ENCODE data around the gene CPLANE2.
A peak's percentile ranks its signal among the peaks of the same experiment; 100 is the strongest.

The CPLANE2 gene

GRCh38 chr1:16236511-16237342 is at the start of gene CPLANE2:
Gene CPLANE2 (minus strand): TSS chr1:16237183. CDS start chr1:16236742, 441 bp downstream.
- peak within 1 kb of the TSS; percentile 69 for H3K4me3 ChIP-seq (ENCODE audit: low read depth, low read length)
- 0 out of 2 replicates have a peak, but pooled peaks have one; percentile 4 for TF ChIP-seq CTCF (IDR thresholded peaks at IDR 0.05; ENCODE audit: control insufficient read depth, extremely low read depth, insufficient read depth)
- peak; percentile 66 for DNase-seq (ENCODE audit: low read depth)

GRCh38 chr1:16286122-16286521 is 49.1 kb upstream of the CPLANE2 start:
- H3K4me3 ChIP-seq (ENCODE audit: low read depth, low read length), result no peak overlapping the region
- no peak for DNase-seq (ENCODE audit: low read depth)
- TF ChIP-seq CTCF (IDR thresholded peaks at IDR 0.05; ENCODE audit: control insufficient read depth, extremely low read depth, insufficient read depth), result no peak

GRCh38 chr1:16281765-16282164 is 44.8 kb upstream of the CPLANE2 start:
- TF ChIP-seq CTCF (IDR thresholded peaks at IDR 0.05; ENCODE audit: control insufficient read depth, extremely low read depth, insufficient read depth), result no peak
- no peak for DNase-seq (ENCODE audit: low read depth)
- no peak overlapping the region for H3K4me3 ChIP-seq (ENCODE audit: low read depth, low read length)

GRCh38 chr1:16279186-16279585 is 42.2 kb upstream of the CPLANE2 start:
- no peak overlapping the region for H3K4me3 ChIP-seq (ENCODE audit: low read depth, low read length)
- TF ChIP-seq CTCF (IDR thresholded peaks at IDR 0.05; ENCODE audit: control insufficient read depth, extremely low read depth, insufficient read depth), result no peak
- DNase-seq (ENCODE audit: low read depth), result no peak

- no peak overlapping the region for H3K4me3 ChIP-seq (ENCODE audit: low read depth, low read length)
- no peak for TF ChIP-seq CTCF (IDR thresholded peaks at IDR 0.05; ENCODE audit: control insufficient read depth, extremely low read depth, insufficient read depth)
- DNase-seq (ENCODE audit: low read depth), result no peak
These were observed 39.5 kb upstream of the CPLANE2 start for GRCh38 chr1:16276302-16277030.

DNA sequence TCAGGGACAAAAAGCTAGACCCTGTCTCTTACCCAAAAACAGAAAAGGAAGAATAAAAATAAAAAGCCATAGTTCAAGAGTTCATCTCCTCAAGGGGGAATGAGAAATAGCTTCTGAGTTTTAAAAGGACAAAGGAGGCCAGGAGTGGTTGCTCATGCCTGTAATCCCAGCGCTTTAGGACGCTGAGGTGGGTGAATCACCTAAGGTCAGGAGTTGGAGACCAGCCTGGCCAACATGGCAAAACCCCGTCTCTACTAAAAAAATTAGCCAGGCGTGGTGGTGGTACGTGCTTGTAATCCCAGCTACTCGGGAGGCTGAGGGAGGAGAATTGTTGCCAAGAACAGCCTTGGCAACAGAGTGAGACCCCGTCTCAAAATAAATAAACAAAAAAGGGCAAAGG is 38.6 kb upstream of the CPLANE2 start:
- TF ChIP-seq CTCF (IDR thresholded peaks at IDR 0.05; ENCODE audit: control insufficient read depth, extremely low read depth, insufficient read depth), result no peak
- DNase-seq (ENCODE audit: low read depth), result no peak
- no peak overlapping the region for H3K4me3 ChIP-seq (ENCODE audit: low read depth, low read length)

All from LNCaP clone FGC (cell line).